Neural progenitor cell (in vitro differentiated cells): ENCODE results near the gene ZBTB20. TPM values are rescaled to one million over a fixed set of nuclear protein-coding genes. Genes with fewer than 3 reads are reported as not detected.
A peak's percentile ranks its signal among the peaks of the same experiment; 100 is the strongest.

Experiments used
- DNase-seq: peaks from one replicate; pipeline ENCODE4 v3.0.0-alpha.2; 2016; ENCODE audit warnings: low spot score
- H2AFZ ChIP-seq: fragments of 200-600 bp; sonication (generic); replicated peaks from 2 replicates; pipeline ENCODE4 v1.6.1; 2016; ENCODE audit warnings: antibody characterized with exemption
- H3F3A ChIP-seq: fragments of 200-600 bp; sonication (generic); 2 replicates; pipeline ENCODE4 v1.6.1; 2016; ENCODE audit warnings: antibody characterized with exemption, low read depth
- H3K27ac ChIP-seq: fragments of 200-600 bp; sonication (generic); 2 replicates; pipeline ENCODE4 v1.5.1; 2016; ENCODE audit warnings: mild to moderate bottlenecking
- H3K27me3 ChIP-seq: fragments of 200-600 bp; sonication (generic); 2 replicates; pipeline ENCODE4 v1.6.1; 2016; ENCODE audit warnings: mild to moderate bottlenecking, moderate library complexity
- H3K36me3 ChIP-seq: fragments of 200-600 bp; sonication (generic); 2 replicates; pipeline ENCODE4 v1.5.1; 2016
- H3K4me1 ChIP-seq: fragments of 200-600 bp; sonication (generic); 2 replicates; pipeline ENCODE4 v1.6.1; 2016; ENCODE audit warnings: mixed run types
- H3K4me2 ChIP-seq: fragments of 200-600 bp; sonication (generic); 2 replicates; pipeline ENCODE4 v1.6.1; 2016
- H3K4me3 ChIP-seq: fragments of 200-600 bp; sonication (generic); 2 replicates; pipeline ENCODE4 v1.5.1; 2016
- H3K79me2 ChIP-seq: fragments of 200-600 bp; sonication (generic); 2 replicates; pipeline ENCODE4 v1.6.1; 2016; ENCODE audit warnings: low read depth
- H3K9ac ChIP-seq: fragments of 200-600 bp; sonication (generic); 2 replicates; pipeline ENCODE4 v1.6.1; 2016
- H3K9me3 ChIP-seq: fragments of 200-600 bp; sonication (generic); 2 replicates; pipeline ENCODE4 v1.5.1; 2016; ENCODE audit warnings: low read depth
- H4K20me1 ChIP-seq: fragments of 200-600 bp; sonication (generic); 2 replicates; pipeline ENCODE4 v1.6.1; 2016; ENCODE audit warnings: low read depth
- H3K27ac Mint-ChIP-seq: 3 replicates; pipeline ENCODE4 v1.8.0; 2021; ENCODE audit warnings: mixed read lengths
- H3K27me3 Mint-ChIP-seq: 2 replicates; pipeline ENCODE4 v1.8.0; 2022; ENCODE audit warnings: low read depth, mild to moderate bottlenecking, inconsistent platforms, moderate library complexity, mixed read lengths; ENCODE audit not compliant: insufficient read depth
- H3K36me3 Mint-ChIP-seq: 3 replicates; pipeline ENCODE4 v1.8.0; 2021; ENCODE audit warnings: mixed read lengths
- H3K4me1 Mint-ChIP-seq: 3 replicates; pipeline ENCODE4 v1.8.0; 2021; ENCODE audit warnings: mixed read lengths
- H3K4me3 Mint-ChIP-seq: 3 replicates; pipeline ENCODE4 v1.8.0; 2021; ENCODE audit warnings: mild to moderate bottlenecking, moderate library complexity, mixed read lengths
- H3K9me3 Mint-ChIP-seq: 3 replicates; pipeline ENCODE4 v1.8.0; 2020; ENCODE audit warnings: mixed read lengths
- EZH2 ChIP-seq: fragments of 200-600 bp; sonication (generic); IDR thresholded peaks from 2 replicates; pipeline ENCODE4 v1.6.1; 2017; ENCODE audit warnings: antibody characterized with exemption, mild to moderate bottlenecking, moderate library complexity
- EZH2phosphoT487 ChIP-seq: fragments of 200-600 bp; sonication (generic); IDR thresholded peaks from 2 replicates; pipeline ENCODE4 v1.6.1; 2017; ENCODE audit warnings: antibody characterized with exemption
- total RNA-seq: library from RNA; depleted of rRNA; stranded (reverse); fragments of >200 nt; gene quantifications from 2 replicates; pipeline ENCODE4 v1.2.3, GENCODE V29; 2015; ENCODE audit warnings: low replicate concordance
- TF ChIP-seq, protein P1 (sequence below): fragments of 200-600 bp; sonication (generic); IDR thresholded peaks from 2 replicates; pipeline ENCODE4 v1.5.1; 2017; ENCODE audit warnings: antibody characterized with exemption, mild to moderate bottlenecking

ZBTB20 gene
- total RNA-seq, 1 donor from 2014 or later, result 1.9 TPM

GRCh38 chr3:115127208-115127607 is 19.9 kb downstream of the ZBTB20 start:
- H3K27me3 ChIP-seq, result no peaks in the 10 kb centered on the region
- no peaks in the 10 kb centered on the region for H3K4me1 ChIP-seq
- H3K4me3 ChIP-seq, result no peak overlapping the region
- H3K27ac ChIP-seq, result no peak overlapping the region
- no peak overlapping the region for H3K27ac Mint-ChIP-seq
- no peak overlapping the region for H2AFZ ChIP-seq
- H3F3A ChIP-seq, result no peaks in the 10 kb centered on the region
- no peak for DNase-seq
- H3K27me3 Mint-ChIP-seq, result no peaks in the 10 kb centered on the region
- no peak for TF ChIP-seq EZH2phosphoT487
- no peak overlapping the region for H3K4me3 Mint-ChIP-seq
- no peaks in the 10 kb centered on the region for H3K36me3 Mint-ChIP-seq
- H3K9me3 Mint-ChIP-seq, result peaks cover 2% of the 10 kb centered on the region
- no peak overlapping the region for H3K9ac ChIP-seq
- no peaks in the 10 kb centered on the region for H3K79me2 ChIP-seq
- H4K20me1 ChIP-seq, result peaks cover 8% of the 10 kb centered on the region
- H3K4me1 Mint-ChIP-seq, result no peaks in the 10 kb centered on the region
- no peaks in the 10 kb centered on the region for H3K9me3 ChIP-seq
- no peaks in the 10 kb centered on the region for H3K36me3 ChIP-seq
- H3K4me2 ChIP-seq, result no peak overlapping the region

GRCh38 chr3:115120597-115120996 is 26.5 kb downstream of the ZBTB20 start:
- no peaks in the 10 kb centered on the region for H3K36me3 Mint-ChIP-seq
- TF ChIP-seq, protein P1, sequence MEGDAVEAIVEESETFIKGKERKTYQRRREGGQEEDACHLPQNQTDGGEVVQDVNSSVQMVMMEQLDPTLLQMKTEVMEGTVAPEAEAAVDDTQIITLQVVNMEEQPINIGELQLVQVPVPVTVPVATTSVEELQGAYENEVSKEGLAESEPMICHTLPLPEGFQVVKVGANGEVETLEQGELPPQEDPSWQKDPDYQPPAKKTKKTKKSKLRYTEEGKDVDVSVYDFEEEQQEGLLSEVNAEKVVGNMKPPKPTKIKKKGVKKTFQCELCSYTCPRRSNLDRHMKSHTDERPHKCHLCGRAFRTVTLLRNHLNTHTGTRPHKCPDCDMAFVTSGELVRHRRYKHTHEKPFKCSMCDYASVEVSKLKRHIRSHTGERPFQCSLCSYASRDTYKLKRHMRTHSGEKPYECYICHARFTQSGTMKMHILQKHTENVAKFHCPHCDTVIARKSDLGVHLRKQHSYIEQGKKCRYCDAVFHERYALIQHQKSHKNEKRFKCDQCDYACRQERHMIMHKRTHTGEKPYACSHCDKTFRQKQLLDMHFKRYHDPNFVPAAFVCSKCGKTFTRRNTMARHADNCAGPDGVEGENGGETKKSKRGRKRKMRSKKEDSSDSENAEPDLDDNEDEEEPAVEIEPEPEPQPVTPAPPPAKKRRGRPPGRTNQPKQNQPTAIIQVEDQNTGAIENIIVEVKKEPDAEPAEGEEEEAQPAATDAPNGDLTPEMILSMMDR, result no peak
- TF ChIP-seq EZH2 (no peak), EZH2phosphoT487 (no peak)
- Histone ChIP-seq H3K36me3 (no peaks in the 10 kb centered on the region), H3K4me3 (no peak overlapping the region), H3K9me3 (no peaks in the 10 kb centered on the region), H3F3A (no peaks in the 10 kb centered on the region), H4K20me1 (peaks cover 5% of the 10 kb centered on the region), H3K4me2 (no peak overlapping the region), H3K27me3 (no peaks in the 10 kb centered on the region), H3K4me1 (no peaks in the 10 kb centered on the region), H3K27ac (no peak overlapping the region), H3K79me2 (no peaks in the 10 kb centered on the region), H2AFZ (no peak overlapping the region), H3K9ac (no peak overlapping the region)
- no peak overlapping the region for H3K27ac Mint-ChIP-seq
- no peaks in the 10 kb centered on the region for H3K27me3 Mint-ChIP-seq
- H3K4me3 Mint-ChIP-seq, result no peak overlapping the region
- H3K4me1 Mint-ChIP-seq, result no peaks in the 10 kb centered on the region
- no peaks in the 10 kb centered on the region for H3K9me3 Mint-ChIP-seq
- DNase-seq, result no peak

- no peaks in the 10 kb centered on the region for H3K4me1 Mint-ChIP-seq
- Histone ChIP-seq H3K9ac (no peak overlapping the region), H2AFZ (no peak overlapping the region), H4K20me1 (no peaks in the 10 kb centered on the region), H3K4me1 (no peaks in the 10 kb centered on the region), H3K4me2 (no peak overlapping the region), H3K79me2 (no peaks in the 10 kb centered on the region), H3K4me3 (no peak overlapping the region), H3K9me3 (no peaks in the 10 kb centered on the region), H3F3A (no peaks in the 10 kb centered on the region), H3K36me3 (no peaks in the 10 kb centered on the region), H3K27ac (no peak overlapping the region), H3K27me3 (no peaks in the 10 kb centered on the region)
- peak; percentile 4 for DNase-seq
- H3K36me3 Mint-ChIP-seq, result no peaks in the 10 kb centered on the region
- TF ChIP-seq, protein P1, result no peak
- no peak overlapping the region for H3K4me3 Mint-ChIP-seq
- no peak overlapping the region for H3K27ac Mint-ChIP-seq
- no peaks in the 10 kb centered on the region for H3K9me3 Mint-ChIP-seq
- H3K27me3 Mint-ChIP-seq, result no peaks in the 10 kb centered on the region
Observed at GRCh38 chr3:115113367-115113766, 33.7 kb downstream of the ZBTB20 start.

DNA sequence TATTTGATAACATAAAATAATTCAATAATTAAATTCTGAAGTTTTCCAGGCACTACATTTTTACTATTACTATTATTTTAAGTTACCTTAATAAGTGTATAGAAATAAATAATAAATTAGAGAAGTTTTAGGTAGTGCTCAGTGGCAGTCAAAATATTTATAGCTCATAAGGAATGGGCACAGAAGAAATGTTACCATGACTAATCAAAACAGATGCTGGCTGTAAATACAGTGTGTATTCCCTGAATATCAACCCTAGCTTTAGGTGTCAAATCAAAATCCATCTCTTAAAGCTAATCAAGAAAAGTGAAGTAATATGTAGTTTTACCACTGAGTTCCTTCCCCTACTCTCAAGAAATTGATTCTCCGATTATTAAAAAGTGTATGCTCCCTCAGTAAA is 35.5 kb downstream of the ZBTB20 start:
- Mint-ChIP-seq H3K4me3 (no peak overlapping the region), H3K36me3 (no peaks in the 10 kb centered on the region), H3K4me1 (no peaks in the 10 kb centered on the region), H3K27ac (no peak overlapping the region), H3K9me3 (no peaks in the 10 kb centered on the region), H3K27me3 (no peaks in the 10 kb centered on the region)
- no peaks in the 10 kb centered on the region for H3K4me1 ChIP-seq
- H3K36me3 ChIP-seq, result no peaks in the 10 kb centered on the region
- no peaks in the 10 kb centered on the region for H3K79me2 ChIP-seq
- no peak overlapping the region for H2AFZ ChIP-seq
- H3K4me3 ChIP-seq, result no peak overlapping the region
- no peaks in the 10 kb centered on the region for H3K27me3 ChIP-seq
- H3K9me3 ChIP-seq, result no peaks in the 10 kb centered on the region
- no peak overlapping the region for H3K27ac ChIP-seq
- no peak overlapping the region for H3K9ac ChIP-seq
- no peak overlapping the region for H3K4me2 ChIP-seq
- no peak for DNase-seq
- no peaks in the 10 kb centered on the region for H4K20me1 ChIP-seq
- no peaks in the 10 kb centered on the region for H3F3A ChIP-seq
- TF ChIP-seq EZH2 (no peak), EZH2phosphoT487 (no peak)
- TF ChIP-seq, protein P1, result no peak
